ENCODE results near the gene EFR3B.
A peak's percentile ranks its signal among the peaks of the same experiment; 100 is the strongest.

- TF ChIP-seq POLR2AphosphoS5 (IDR thresholded peaks at IDR 0.05; ENCODE audit: low read depth, low read length) (no peak), POLR2A (IDR thresholded peaks at IDR 0.05; ENCODE audit: low read depth, low read length) (peak; percentile 15; the same call in 1 of the 2 replicates), TAF1 (IDR thresholded peaks at IDR 0.05; ENCODE audit: low read depth, low read length) (peak; percentile 17; the same call in 1 of the 2 replicates), PAX5 (IDR thresholded peaks at IDR 0.05; ENCODE audit: insufficient read depth, low read length, severe bottlenecking) (no peak), SPI1 (IDR thresholded peaks at IDR 0.05; ENCODE audit: low read depth, low read length) (no peak), POU2F2 (IDR thresholded peaks at IDR 0.05; ENCODE audit: low read depth, low read length) (no peak)
Measured at GRCh38 chr2:25159949-25160348, 118.1 kb downstream of the EFR3B start.

Measured in GM12891 (cell line).